ENCODE measurements around the gene POU2AF1. TPM values are rescaled to one million over a fixed set of nuclear protein-coding genes. Genes with fewer than 3 reads are reported as not detected.

POU2AF1 gene
- polyA plus RNA-seq, 6 donors from 2014 or later: 63.6 to 114 (median 89.3) TPM

DNA sequence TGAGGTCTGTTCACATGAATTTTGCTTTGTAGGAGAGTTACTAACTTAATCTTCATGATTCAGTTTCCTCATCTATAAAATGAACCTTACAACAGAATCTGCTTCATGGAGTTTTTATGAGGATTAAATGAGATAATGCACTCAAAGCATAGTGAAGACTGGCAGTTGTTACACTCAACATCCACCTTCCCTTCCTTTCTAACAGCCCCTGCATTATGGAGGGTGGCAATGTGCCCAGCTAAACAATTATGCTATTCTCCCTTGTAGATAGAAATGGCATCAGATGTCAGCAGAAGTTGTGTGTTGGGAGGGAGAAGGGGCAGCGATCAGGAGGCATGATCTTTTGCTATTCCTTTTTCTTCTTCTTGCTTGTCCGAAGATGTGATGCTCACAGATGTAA, 6.5 kb downstream of the POU2AF1 start:
- peak overlapping the region; percentile 34 to 97 (median 56) for H3K4me3 Mint-ChIP-seq
- peak overlapping the region; percentile 80 to 100 (median 90) for H3K27ac Mint-ChIP-seq
- no peaks in the 10 kb centered on the region for H3K27me3 Mint-ChIP-seq
- H3K9me3 Mint-ChIP-seq: no peaks in the 10 kb centered on the region
- DNase-seq (no peak), ATAC-seq (ENCODE audit: low read depth in 2 of 2) (no peak)
- H3K36me3 Mint-ChIP-seq: peaks cover 30 to 31% of the 10 kb centered on the region in 2 donors
- peaks cover 72 to 100% (median 97%) of the 10 kb centered on the region in 3 donors for H3K4me1 Mint-ChIP-seq

DNA sequence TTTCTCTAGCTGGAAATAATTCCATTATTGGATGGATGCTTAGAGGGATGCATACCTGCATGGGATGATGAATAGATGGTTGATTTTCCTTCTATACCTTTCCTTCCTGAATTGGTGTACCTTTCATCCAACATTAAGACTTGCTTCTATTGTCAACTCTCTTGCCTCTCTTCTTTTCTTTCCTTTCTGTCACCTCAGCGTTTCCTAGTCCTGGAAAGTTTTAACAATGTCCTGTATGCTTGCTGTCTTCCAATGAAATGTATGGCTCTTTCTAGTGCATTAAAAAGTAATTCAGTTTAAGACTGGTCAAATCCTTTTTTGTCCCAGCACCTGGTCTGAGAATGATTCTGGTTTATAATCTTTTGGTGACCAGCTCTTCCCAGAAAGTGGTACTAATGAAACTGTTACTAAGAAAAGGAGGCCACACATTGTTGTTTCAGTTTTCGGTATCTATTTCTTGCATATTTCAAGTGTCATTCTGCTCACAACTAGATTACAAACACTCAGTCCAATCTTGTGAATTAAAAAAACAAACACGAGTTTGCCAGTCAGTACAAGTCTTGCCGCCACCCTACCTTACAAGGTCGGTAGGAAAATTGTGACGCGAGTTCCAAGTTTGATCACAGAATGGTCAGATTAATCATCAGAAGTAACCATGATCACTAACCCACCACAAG, 8.0 kb downstream of the POU2AF1 start:
- peaks cover 34 to 40% of the 10 kb centered on the region in 2 donors for H3K36me3 Mint-ChIP-seq
- H3K27me3 Mint-ChIP-seq: no peaks in the 10 kb centered on the region
- peaks cover 75 to 100% (median 97%) of the 10 kb centered on the region in 3 donors for H3K4me1 Mint-ChIP-seq
- H3K27ac Mint-ChIP-seq: peak overlapping the region; percentile 74 to 100 (median 90)
- ATAC-seq (ENCODE audit: low read depth in 2 of 2) (no peak), DNase-seq (no peak)
- peak overlapping the region in 6 of 8 donors; percentile 43 to 97 (median 55) for H3K4me3 Mint-ChIP-seq
- no peaks in the 10 kb centered on the region for H3K9me3 Mint-ChIP-seq

DNA sequence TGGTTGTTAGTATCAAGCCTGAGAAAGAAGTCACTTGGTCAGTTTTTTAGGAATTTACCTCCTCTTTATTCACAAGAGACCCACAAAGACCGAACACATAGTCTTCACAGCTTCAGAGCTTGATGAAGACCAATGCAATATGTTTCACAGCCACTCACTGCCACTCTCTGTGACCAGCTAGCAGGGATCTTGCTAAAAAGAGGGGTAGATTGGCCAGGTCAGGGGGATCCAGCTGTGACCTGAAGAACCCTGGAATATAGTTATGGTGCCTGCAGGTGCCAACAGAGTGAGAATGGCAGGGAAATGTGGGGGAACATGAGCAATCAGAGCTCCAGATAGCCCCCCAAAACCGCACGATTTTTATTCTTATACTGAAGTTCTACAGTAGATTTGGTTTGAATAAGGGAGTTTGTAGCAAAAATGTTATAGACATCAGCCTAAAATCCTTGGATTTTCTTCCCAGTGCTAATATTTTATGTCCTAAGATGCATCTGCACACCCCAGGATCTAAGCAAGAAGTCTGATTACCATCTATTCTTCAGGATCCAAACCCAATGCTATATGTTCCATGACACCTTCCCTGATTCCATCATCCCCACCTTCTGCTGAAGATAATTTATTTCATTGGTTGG, 8.7 kb downstream of the POU2AF1 start:
- H3K36me3 Mint-ChIP-seq: peaks cover 37 to 43% of the 10 kb centered on the region in 2 donors
- peak overlapping the region; percentile 28 to 100 (median 92) for H3K27ac Mint-ChIP-seq
- H3K4me1 Mint-ChIP-seq: peaks cover 76 to 100% (median 94%) of the 10 kb centered on the region in 3 donors
- no peaks in the 10 kb centered on the region for H3K27me3 Mint-ChIP-seq
- peak overlapping the region in 4 of 8 donors; percentile 2 to 97 (median 50) for H3K4me3 Mint-ChIP-seq
- DNase-seq: no peak
- ATAC-seq (ENCODE audit: low read depth in 2 of 2): no peak
- no peaks in the 10 kb centered on the region for H3K9me3 Mint-ChIP-seq

DNA sequence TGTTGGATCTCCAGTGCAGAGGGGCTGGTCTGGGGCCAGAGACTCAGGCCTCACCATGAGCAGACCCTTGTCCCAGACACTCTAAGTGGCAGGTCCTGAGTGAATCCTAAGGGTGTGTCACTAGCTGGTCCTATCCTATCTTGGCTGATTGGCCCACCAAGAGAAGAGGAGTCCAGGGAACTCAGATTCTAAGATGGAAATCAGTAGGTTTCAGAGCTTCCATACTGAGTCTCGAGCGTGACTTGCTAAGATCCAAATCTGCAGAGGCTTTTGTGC, 10.9 kb downstream of the POU2AF1 start:
- peak overlapping the region; percentile 94 to 100 (median 96) for H3K27ac Mint-ChIP-seq
- peaks cover 37 to 46% of the 10 kb centered on the region in 2 donors for H3K36me3 Mint-ChIP-seq
- no peak for DNase-seq
- ATAC-seq (ENCODE audit: low read depth in 2 of 2): no peak
- H3K9me3 Mint-ChIP-seq: no peaks in the 10 kb centered on the region
- H3K4me3 Mint-ChIP-seq: peak overlapping the region; percentile 31 to 91 (median 80)
- H3K4me1 Mint-ChIP-seq: peaks cover 84 to 98% (median 95%) of the 10 kb centered on the region in 3 donors
- H3K27me3 Mint-ChIP-seq: no peaks in the 10 kb centered on the region

- Mint-ChIP-seq H3K4me1 (peaks cover 82 to 98% (median 95%) of the 10 kb centered on the region in 3 donors), H3K9me3 (no peaks in the 10 kb centered on the region), H3K4me3 (peak overlapping the region; percentile 31 to 91 (median 80)), H3K27ac (peak overlapping the region; percentile 94 to 100 (median 96)), H3K36me3 (peaks cover 32 to 41% of the 10 kb centered on the region in 2 donors), H3K27me3 (no peaks in the 10 kb centered on the region)
- DNase-seq (peak; percentile 33), ATAC-seq (ENCODE audit: low read depth in 2 of 2) (peak; percentile 60 to 61)
Observed at GRCh38 chr11:111367411-111368284, 11.4 kb downstream of the POU2AF1 start.

- Mint-ChIP-seq H3K4me1 (peaks cover 82 to 98% (median 95%) of the 10 kb centered on the region in 3 donors), H3K4me3 (peak overlapping the region; percentile 31 to 91 (median 80)), H3K36me3 (peaks cover 37 to 41% of the 10 kb centered on the region in 2 donors), H3K27ac (peak overlapping the region; percentile 94 to 100 (median 96)), H3K9me3 (no peaks in the 10 kb centered on the region), H3K27me3 (no peaks in the 10 kb centered on the region)
- no peak for ATAC-seq (ENCODE audit: low read depth in 2 of 2)
- no peak for DNase-seq
Observed at GRCh38 chr11:111366560-111367410, 12.3 kb downstream of the POU2AF1 start.

DNA sequence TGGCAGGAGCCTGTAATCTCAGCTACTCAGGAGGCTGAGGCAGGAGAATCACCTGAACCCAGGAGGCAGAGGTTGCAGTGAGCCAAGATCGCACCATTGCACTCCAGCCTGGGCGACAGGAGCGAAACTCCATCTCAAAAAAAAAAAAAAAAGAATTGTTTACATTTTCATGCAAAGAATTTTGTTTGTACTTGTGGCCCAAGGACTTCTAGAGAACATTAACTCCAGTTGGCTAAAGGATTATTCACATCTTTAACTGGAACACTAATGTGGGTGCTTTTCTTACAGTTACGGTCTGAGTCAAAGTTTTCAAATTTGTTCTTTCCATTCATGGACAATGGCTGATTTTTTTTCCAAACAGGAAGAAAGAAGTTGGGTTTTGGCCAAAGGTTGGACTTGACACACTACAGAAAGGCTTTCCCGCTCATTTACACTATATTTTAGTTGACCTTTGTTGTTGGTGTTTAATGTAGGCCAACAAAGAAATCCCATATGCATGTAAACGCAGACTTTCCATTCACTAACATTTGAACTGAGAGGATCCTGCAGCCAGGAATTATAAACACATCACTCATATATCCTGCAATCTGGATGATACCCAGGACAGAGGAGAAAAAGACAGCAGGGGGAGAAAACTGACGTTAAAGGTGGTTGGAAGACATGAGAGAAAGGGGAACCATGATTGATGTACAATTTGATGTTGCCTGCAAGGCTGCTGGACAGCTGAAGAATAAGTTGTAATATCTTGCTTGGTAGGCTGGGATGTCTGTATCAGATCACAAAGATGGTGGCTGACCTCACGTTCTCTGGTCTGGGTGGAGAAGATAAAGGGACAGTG, 13.1 kb downstream of the POU2AF1 start:
- DNase-seq (no peak), ATAC-seq (ENCODE audit: low read depth in 2 of 2) (no peak)
- H3K27ac Mint-ChIP-seq: peak overlapping the region; percentile 80 to 100 (median 95)
- peaks cover 41 to 49% of the 10 kb centered on the region in 2 donors for H3K36me3 Mint-ChIP-seq
- peak overlapping the region in 7 of 8 donors; percentile 26 to 91 (median 74) for H3K4me3 Mint-ChIP-seq
- no peaks in the 10 kb centered on the region for H3K9me3 Mint-ChIP-seq
- no peaks in the 10 kb centered on the region for H3K27me3 Mint-ChIP-seq
- peaks cover 83 to 98% (median 95%) of the 10 kb centered on the region in 3 donors for H3K4me1 Mint-ChIP-seq

GRCh38 chr11:111364503-111364902, 14.6 kb downstream of the POU2AF1 start:
- Mint-ChIP-seq H3K27me3 (no peaks in the 10 kb centered on the region), H3K9me3 (no peaks in the 10 kb centered on the region), H3K36me3 (peaks cover 34 to 45% of the 10 kb centered on the region in 2 donors), H3K4me1 (peaks cover 79 to 89% (median 83%) of the 10 kb centered on the region in 3 donors), H3K27ac (peak overlapping the region in 3 of 6 donors; percentile 95 to 100 (median 96)), H3K4me3 (peak overlapping the region in 6 of 8 donors; percentile 60 to 89 (median 74))
- no peak for DNase-seq
- ATAC-seq (ENCODE audit: low read depth in 2 of 2): no peak

DNA sequence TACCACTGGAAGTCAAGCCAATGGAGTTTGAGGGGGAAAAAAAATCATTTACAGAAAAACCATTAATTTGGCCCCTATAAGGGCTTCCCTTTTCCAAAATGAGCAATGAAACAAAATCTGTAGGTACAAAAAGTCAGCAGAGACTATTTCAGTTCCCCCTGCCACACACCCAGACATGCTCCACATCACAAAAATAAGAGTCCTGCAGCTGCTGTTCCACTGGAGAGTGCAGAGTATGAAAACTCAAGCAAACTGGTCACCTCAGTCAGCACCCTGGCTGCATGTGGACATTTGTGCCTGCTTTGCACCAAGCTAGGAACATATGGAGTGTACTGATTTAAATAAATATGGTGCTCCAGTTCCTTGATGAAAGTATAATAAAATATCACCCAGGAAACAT, 15.1 kb downstream of the POU2AF1 start:
- H3K27me3 Mint-ChIP-seq: no peaks in the 10 kb centered on the region
- peaks cover 31 to 42% of the 10 kb centered on the region in 2 donors for H3K36me3 Mint-ChIP-seq
- DNase-seq (peak; percentile 35), ATAC-seq (ENCODE audit: low read depth in 2 of 2) (peak; percentile 62 to 67)
- H3K4me1 Mint-ChIP-seq: peaks cover 74 to 84% (median 78%) of the 10 kb centered on the region in 3 donors
- H3K4me3 Mint-ChIP-seq: peak overlapping the region; percentile 27 to 89 (median 64)
- no peaks in the 10 kb centered on the region for H3K9me3 Mint-ChIP-seq
- peak overlapping the region in 4 of 6 donors; percentile 57 to 96 (median 80) for H3K27ac Mint-ChIP-seq

DNA sequence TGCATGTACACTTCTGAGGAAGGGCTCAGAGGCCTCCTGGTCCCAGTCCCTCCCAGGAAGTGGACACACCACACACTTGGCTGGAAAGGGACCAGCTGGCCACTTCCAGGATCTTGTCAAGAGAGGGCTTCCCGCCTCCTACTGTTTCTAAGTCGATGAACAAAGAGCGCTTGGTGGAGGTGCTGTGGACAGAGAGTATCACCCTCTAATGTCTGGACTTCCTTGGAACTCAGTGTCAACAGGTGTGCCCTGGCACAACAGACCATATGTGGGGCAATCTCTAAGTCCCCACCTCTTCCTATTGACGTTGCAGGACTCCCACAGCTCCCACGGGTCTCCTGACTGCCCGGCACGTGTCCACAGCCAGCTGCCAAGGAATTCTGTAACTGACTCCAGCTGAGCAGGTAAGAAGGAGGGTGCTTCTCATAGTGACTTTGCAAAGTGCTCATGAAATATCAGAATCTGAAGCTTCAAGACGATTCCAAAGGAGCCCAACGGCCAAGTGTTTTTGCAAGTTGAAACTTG, 16.1 kb downstream of the POU2AF1 start:
- peaks cover 63 to 74% (median 68%) of the 10 kb centered on the region in 3 donors for H3K4me1 Mint-ChIP-seq
- no peaks in the 10 kb centered on the region for H3K27me3 Mint-ChIP-seq
- ATAC-seq (ENCODE audit: low read depth in 2 of 2) (no peak), DNase-seq (no peak)
- H3K9me3 Mint-ChIP-seq: no peaks in the 10 kb centered on the region
- peak overlapping the region in 4 of 8 donors; percentile 14 to 60 (median 36) for H3K4me3 Mint-ChIP-seq
- H3K36me3 Mint-ChIP-seq: peaks cover 31 to 42% of the 10 kb centered on the region in 2 donors
- peak overlapping the region in 3 of 6 donors; percentile 61 to 93 (median 86) for H3K27ac Mint-ChIP-seq

DNA sequence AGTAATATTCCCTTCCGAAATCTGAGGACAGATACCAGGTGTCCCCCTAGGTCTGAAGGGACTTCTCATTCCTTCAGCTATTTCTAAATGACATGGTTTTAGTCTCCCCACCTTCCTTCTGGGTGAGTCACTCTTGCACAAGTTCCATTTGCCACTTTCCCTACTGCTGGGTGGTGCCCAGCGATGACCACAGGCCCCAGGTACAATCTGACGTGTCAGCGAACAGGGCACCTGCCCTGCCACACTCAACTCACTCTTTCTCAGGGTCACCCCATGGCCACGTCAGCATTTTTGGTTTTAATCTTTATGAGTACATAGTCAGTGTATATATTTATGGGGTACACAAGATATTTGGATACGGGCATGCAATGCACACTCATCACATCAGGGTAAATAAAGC, 17.2 kb downstream of the POU2AF1 start:
- Mint-ChIP-seq H3K27me3 (no peaks in the 10 kb centered on the region), H3K27ac (peak overlapping the region in 3 of 6 donors; percentile 52 to 93 (median 86)), H3K36me3 (peaks cover 25 to 41% of the 10 kb centered on the region in 2 donors), H3K4me1 (peaks cover 57 to 65% (median 60%) of the 10 kb centered on the region in 3 donors), H3K9me3 (no peaks in the 10 kb centered on the region), H3K4me3 (peak overlapping the region in 3 of 8 donors; percentile 4 to 74 (median 7))
- no peak for ATAC-seq (ENCODE audit: low read depth in 2 of 2)
- no peak for DNase-seq

All from naive B cell (primary cell).